ENCODE results near the gene AUNIP.

DNA sequence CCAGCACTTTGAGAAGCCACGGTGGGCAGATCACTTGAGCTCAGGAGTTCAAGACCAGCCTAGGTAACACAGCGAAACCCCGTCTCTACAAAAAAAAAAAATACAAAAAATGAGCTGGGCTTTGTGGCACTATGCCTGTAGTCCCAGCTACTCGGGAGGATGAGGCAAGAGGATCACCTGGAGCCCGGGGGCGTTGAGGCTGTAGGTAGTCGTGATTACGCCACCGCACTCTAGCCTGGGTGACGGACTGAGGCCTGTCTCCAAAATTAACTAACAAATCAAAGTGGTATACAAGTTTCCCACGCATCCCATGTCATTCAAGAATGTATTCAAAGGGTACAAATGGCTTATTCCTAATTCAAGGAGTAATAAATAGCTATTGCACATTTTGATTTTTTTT, 2.4 kb downstream of the AUNIP start:
- TF ChIP-seq, protein P1, sequence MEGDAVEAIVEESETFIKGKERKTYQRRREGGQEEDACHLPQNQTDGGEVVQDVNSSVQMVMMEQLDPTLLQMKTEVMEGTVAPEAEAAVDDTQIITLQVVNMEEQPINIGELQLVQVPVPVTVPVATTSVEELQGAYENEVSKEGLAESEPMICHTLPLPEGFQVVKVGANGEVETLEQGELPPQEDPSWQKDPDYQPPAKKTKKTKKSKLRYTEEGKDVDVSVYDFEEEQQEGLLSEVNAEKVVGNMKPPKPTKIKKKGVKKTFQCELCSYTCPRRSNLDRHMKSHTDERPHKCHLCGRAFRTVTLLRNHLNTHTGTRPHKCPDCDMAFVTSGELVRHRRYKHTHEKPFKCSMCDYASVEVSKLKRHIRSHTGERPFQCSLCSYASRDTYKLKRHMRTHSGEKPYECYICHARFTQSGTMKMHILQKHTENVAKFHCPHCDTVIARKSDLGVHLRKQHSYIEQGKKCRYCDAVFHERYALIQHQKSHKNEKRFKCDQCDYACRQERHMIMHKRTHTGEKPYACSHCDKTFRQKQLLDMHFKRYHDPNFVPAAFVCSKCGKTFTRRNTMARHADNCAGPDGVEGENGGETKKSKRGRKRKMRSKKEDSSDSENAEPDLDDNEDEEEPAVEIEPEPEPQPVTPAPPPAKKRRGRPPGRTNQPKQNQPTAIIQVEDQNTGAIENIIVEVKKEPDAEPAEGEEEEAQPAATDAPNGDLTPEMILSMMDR (IDR thresholded peaks at IDR 0.05), result no peak
- TF ChIP-seq POLR2A (IDR thresholded peaks at IDR 0.05) (no peak), POLR2AphosphoS5 (IDR thresholded peaks at IDR 0.05) (no peak), EP300 (IDR thresholded peaks at IDR 0.05) (no peak)

Measured in upper lobe of left lung (tissue), 4 donors.